Endothelial cell of umbilical vein (primary cell): ENCODE results near the gene LRRN4CL. TPM values are rescaled to one million over a fixed set of nuclear protein-coding genes. Genes with fewer than 3 reads are reported as not detected.
"Not testable (repeated sequence)": the region's sequence is repeated elsewhere in the genome, so short reads cannot be mapped to it uniquely, and the experiment has no call there.

Experiments
- BruUV-seq: library from RNA; stranded (reverse); fragments of 400-500 nt; replicated peaks from 2 replicates; lab custom pipeline; 2021; lab: Mats Ljungman, UMichigan
- CTCF ChIA-PET: fragments of 300-600, 350-600 bp; sonication (Branson Sonifier 250); formaldehyde crosslinking; loops from one replicate; lab custom pipeline; 2021; ENCODE audit warnings: antibody characterized with exemption, inconsistent platforms; lab: Charles Lee
- POLR2A ChIA-PET: fragments of 300-600, 350-600 bp; sonication (Branson Sonifier 250); formaldehyde crosslinking; loops from one replicate; lab custom pipeline; 2021; ENCODE audit warnings: antibody characterized with exemption, inconsistent platforms; lab: Charles Lee
- DNase-seq: peaks from one replicate; pipeline ENCODE4 v3.0.0-alpha.2; 2011; ENCODE audit warnings: low read depth, low spot score
- FAIRE-seq: peaks from 2 replicates; lab custom pipeline; 2011; peaks lifted over from hg19 to GRCh38; lab: Jason Lieb, UNC
- H2AFZ ChIP-seq: 2 replicates; pipeline ENCODE4 v1.6.0; 2012; ENCODE audit warnings: low read depth, low read length, control low read depth, inconsistent platforms
- H3K27ac ChIP-seq: 2 replicates; pipeline ENCODE4 v1.5.1; 2011; ENCODE audit warnings: low read depth, mild to moderate bottlenecking, control low read depth, low read length, moderate library complexity; ENCODE audit not compliant: insufficient read depth
- H3K27me3 ChIP-seq, 2 experiments: 2 replicates each; pipeline versions ENCODE4 v1.6.0 to v1.6.1; 2011; ENCODE audit warnings: low read length in 2 of 2, mixed read lengths in 1 of 2; ENCODE audit not compliant: control insufficient read depth in 2 of 2, insufficient read depth in 2 of 2
- H3K36me3 ChIP-seq, 2 experiments: 2 replicates in 1 of 2; 3 replicates in 1 of 2; pipeline ENCODE4 v1.5.1; 2011; ENCODE audit warnings: low read length in 2 of 2, mild to moderate bottlenecking in 1 of 2, moderate library complexity in 1 of 2; ENCODE audit not compliant: control insufficient read depth in 2 of 2, insufficient read depth in 2 of 2; ENCODE audit errors: extremely low read depth in 1 of 2
- H3K4me1 ChIP-seq: 3 replicates; pipeline ENCODE4 v1.5.1; 2011; ENCODE audit warnings: mild to moderate bottlenecking, low read length; ENCODE audit not compliant: control insufficient read depth, insufficient read depth; ENCODE audit errors: extremely low read depth
- H3K4me2 ChIP-seq: 2 replicates; pipeline ENCODE4 v1.6.1; 2011; ENCODE audit warnings: low read length, control low read depth, mixed read lengths; ENCODE audit not compliant: insufficient read depth
- H3K4me3 ChIP-seq, 3 experiments: fragments of 200-600 bp in 1 of 3; sonication (generic), shearing (Covaris generic) in 1 of 3; replicated peaks in 1 of 3; 2 replicates each; pipeline ENCODE4 v1.5.1; 2011 to 2016; ENCODE audit warnings: control low read depth in 3 of 3, low read length in 3 of 3, mild to moderate bottlenecking in 2 of 3, inconsistent platforms in 1 of 3, low read depth in 1 of 3, moderate library complexity in 1 of 3; ENCODE audit not compliant: insufficient read depth in 1 of 3
- H3K79me2 ChIP-seq: 2 replicates; pipeline ENCODE4 v1.6.0; 2012; ENCODE audit warnings: low read length, inconsistent platforms; ENCODE audit not compliant: control insufficient read depth, insufficient read depth
- H3K9ac ChIP-seq: replicated peaks from 2 replicates; pipeline ENCODE3; 2011; ENCODE audit warnings: low read length, control low read depth; ENCODE audit not compliant: insufficient read depth; ENCODE audit errors: extremely low read depth
- H3K9me1 ChIP-seq: replicated peaks from 3 replicates; pipeline ENCODE4 v1.6.0; 2011; ENCODE audit warnings: mild to moderate bottlenecking, low read length; ENCODE audit not compliant: control insufficient read depth, insufficient read depth; ENCODE audit errors: extremely low read depth
- H3K9me3 ChIP-seq: replicated peaks from 2 replicates; pipeline ENCODE4 v1.5.1; 2012; ENCODE audit warnings: low read length, inconsistent platforms; ENCODE audit not compliant: control insufficient read depth, insufficient read depth
- H4K20me1 ChIP-seq: replicated peaks from 2 replicates; pipeline ENCODE3; 2011; ENCODE audit warnings: mild to moderate bottlenecking, low read length; ENCODE audit not compliant: control insufficient read depth, insufficient read depth; ENCODE audit errors: extremely low read depth
- EZH2 ChIP-seq: IDR thresholded peaks from 2 replicates; pipeline ENCODE4 v1.6.1; 2012; ENCODE audit warnings: borderline replicate concordance, low read depth, mild to moderate bottlenecking, moderate library complexity, low read length, inconsistent platforms; ENCODE audit not compliant: severe bottlenecking
- FOS ChIP-seq: IDR thresholded peaks from 2 replicates; pipeline ENCODE4 v1.6.1; 2011; ENCODE audit warnings: mild to moderate bottlenecking, low read length, moderate library complexity, borderline replicate concordance; ENCODE audit not compliant: insufficient read depth
- GATA2 ChIP-seq: IDR thresholded peaks from 2 replicates; pipeline ENCODE4 v1.7.0; 2011; ENCODE audit warnings: low read depth, mild to moderate bottlenecking, moderate library complexity, mixed read lengths, low read length; ENCODE audit not compliant: insufficient read length, insufficient read depth
- JUN ChIP-seq: IDR thresholded peaks from 2 replicates; pipeline ENCODE4 v1.6.1; 2011; ENCODE audit warnings: borderline replicate concordance, low read depth; ENCODE audit not compliant: insufficient read length, insufficient read depth
- MYC ChIP-seq: IDR thresholded peaks from one replicate; pipeline ENCODE4 v1.6.1; 2011; ENCODE audit warnings: mild to moderate bottlenecking, low read depth, low read length
- POLR2A ChIP-seq: IDR thresholded peaks from 2 replicates; pipeline ENCODE4 v1.6.1; 2012; ENCODE audit warnings: low read depth, mild to moderate bottlenecking, control low read depth, low read length
- POLR2AphosphoS5 ChIP-seq: IDR thresholded peaks from 2 replicates; pipeline ENCODE4 v1.6.1; 2012; ENCODE audit warnings: low read depth, mild to moderate bottlenecking, control low read depth, low read length, moderate library complexity; ENCODE audit not compliant: insufficient read depth
- dilution Hi-C: fragments of 300-500 bp; cut with MboI; formaldehyde crosslinking; loops from one replicate; pipeline ENCODE4 v1.15.0; 2019; ENCODE audit warnings: low sequenced_read_pairs; ENCODE audit not compliant: extremely low pct_ligation_motif_present
- intact Hi-C: fragments of 100-400 bp; cut with micrococcal nuclease; formaldehyde crosslinking; loops from one replicate; pipeline ENCODE4 v1.10.0; 2022
- polyA plus RNA-seq, 4 experiments: library from polyadenylated mRNA; depleted of rRNA in 3 of 4; stranded (reverse) in 3 of 4; unstranded in 1 of 4; fragments of >200 nt; gene quantifications; 2 replicates each; pipeline versions ENCODE4 v1.2.1 to v1.2.3, GENCODE V29; 2011 to 2012; ENCODE audit warnings: missing spikeins in 1 of 4
- total RNA-seq: library from RNA; stranded (reverse); gene quantifications from 2 replicates; pipeline ENCODE4 v1.2.3, GENCODE V29; 2021
- TF ChIP-seq, protein P1 (sequence below), 2 donors: IDR thresholded peaks; 1 replicate in 1 of 2; 2 replicates in 1 of 2; pipeline ENCODE4 v1.5.1; 2011; ENCODE audit warnings: low read length in 2 of 2, mild to moderate bottlenecking in 2 of 2, moderate library complexity in 2 of 2, control low read depth in 1 of 2, inconsistent platforms in 1 of 2, low read depth in 1 of 2; ENCODE audit not compliant: insufficient read depth in 1 of 2; ENCODE audit errors: extremely low read depth in 1 of 2
- TF ChIP-seq, protein P2 (sequence below): IDR thresholded peaks from 2 replicates; pipeline ENCODE4 v1.6.1; 2011; ENCODE audit not compliant: insufficient read depth, insufficient read length

The LRRN4CL gene
- total and polyA plus RNA-seq, 2 donors (not counting 3 experiments of a cell fraction or from before 2014, with no cell fraction given), result 0.20 TPM; not detected in 1

GRCh38 chr11:62676698-62677097 is 12.6 kb downstream of the LRRN4CL start:
- Histone ChIP-seq H3K79me2 (peaks cover 24% of the 10 kb centered on the region), H3K9me3 (no peaks in the 10 kb centered on the region), H2AFZ (no peak overlapping the region), H4K20me1 (no peaks in the 10 kb centered on the region), H3K27ac (no peak overlapping the region), H3K27me3 (no peaks in the 10 kb centered on the region), H3K9ac (no peak overlapping the region), H3K36me3 (peaks cover 0 to 17% of the 10 kb centered on the region in 2 experiments), H3K4me1 (peaks cover 11% of the 10 kb centered on the region), H3K4me3 (no peak overlapping the region), H3K4me2 (no peak overlapping the region), H3K9me1 (no peaks in the 10 kb centered on the region)
- dilution Hi-C loops (no loop called here), intact Hi-C loops (no loop called here)
- FAIRE-seq (no peak), DNase-seq (no peak)
- ChIA-PET CTCF (interaction anchor here (1.3 kb wide), 1 partner anchor 9 kb away, joined by 3 read pairs; no protein-coding TSS in a partner anchor), POLR2A (interaction anchor here (1.3 kb wide), 1 partner anchor 12 kb away, joined by 9 read pairs; the partner anchor contains the start of genes C11orf98 and CSKMT)
- TF ChIP-seq, protein P1, sequence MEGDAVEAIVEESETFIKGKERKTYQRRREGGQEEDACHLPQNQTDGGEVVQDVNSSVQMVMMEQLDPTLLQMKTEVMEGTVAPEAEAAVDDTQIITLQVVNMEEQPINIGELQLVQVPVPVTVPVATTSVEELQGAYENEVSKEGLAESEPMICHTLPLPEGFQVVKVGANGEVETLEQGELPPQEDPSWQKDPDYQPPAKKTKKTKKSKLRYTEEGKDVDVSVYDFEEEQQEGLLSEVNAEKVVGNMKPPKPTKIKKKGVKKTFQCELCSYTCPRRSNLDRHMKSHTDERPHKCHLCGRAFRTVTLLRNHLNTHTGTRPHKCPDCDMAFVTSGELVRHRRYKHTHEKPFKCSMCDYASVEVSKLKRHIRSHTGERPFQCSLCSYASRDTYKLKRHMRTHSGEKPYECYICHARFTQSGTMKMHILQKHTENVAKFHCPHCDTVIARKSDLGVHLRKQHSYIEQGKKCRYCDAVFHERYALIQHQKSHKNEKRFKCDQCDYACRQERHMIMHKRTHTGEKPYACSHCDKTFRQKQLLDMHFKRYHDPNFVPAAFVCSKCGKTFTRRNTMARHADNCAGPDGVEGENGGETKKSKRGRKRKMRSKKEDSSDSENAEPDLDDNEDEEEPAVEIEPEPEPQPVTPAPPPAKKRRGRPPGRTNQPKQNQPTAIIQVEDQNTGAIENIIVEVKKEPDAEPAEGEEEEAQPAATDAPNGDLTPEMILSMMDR (IDR thresholded peaks at IDR 0.05; ENCODE audit: extremely low read depth in 1 of 2, insufficient read depth in 1 of 2, low read depth in 1 of 2, low read length in 2 of 2), result no peak
- TF ChIP-seq JUN, result no peak
- TF ChIP-seq FOS, result no peak
- TF ChIP-seq, protein P2, sequence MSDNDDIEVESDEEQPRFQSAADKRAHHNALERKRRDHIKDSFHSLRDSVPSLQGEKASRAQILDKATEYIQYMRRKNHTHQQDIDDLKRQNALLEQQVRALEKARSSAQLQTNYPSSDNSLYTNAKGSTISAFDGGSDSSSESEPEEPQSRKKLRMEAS, result no peak
- TF ChIP-seq POLR2AphosphoS5, result no peak
- no peak for TF ChIP-seq GATA2
- TF ChIP-seq MYC, result no peak
- TF ChIP-seq POLR2A, result no peak
- no peak for TF ChIP-seq EZH2
- no TSS peak for BruUV-seq

DNA sequence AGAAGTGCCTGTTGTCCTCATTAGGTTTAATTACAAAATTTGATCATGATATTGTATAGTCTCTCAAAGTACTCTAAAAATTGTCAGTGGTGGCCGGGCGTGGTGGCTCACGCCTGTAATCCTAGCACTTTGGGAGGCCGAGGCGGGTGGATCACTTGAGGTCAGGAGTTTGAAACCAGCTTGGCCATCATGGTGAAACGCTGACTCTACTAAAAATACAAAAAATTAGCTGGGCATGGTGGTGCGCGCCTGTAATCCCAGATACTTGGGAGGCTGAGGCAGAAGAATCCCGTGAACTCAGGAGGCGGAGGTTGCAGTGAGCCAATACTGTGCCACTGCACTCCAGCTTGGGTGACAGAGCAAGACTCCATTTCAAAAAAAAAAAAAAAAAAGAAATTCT is 13.9 kb downstream of the LRRN4CL start:
- peaks cover 15% of the 10 kb centered on the region for H3K4me1 ChIP-seq
- peaks cover 0 to 17% of the 10 kb centered on the region in 2 experiments for H3K36me3 ChIP-seq
- H4K20me1 ChIP-seq, FAIRE-seq, BruUV-seq, DNase-seq, H3K4me2 ChIP-seq, intact Hi-C loops, H3K9me3 ChIP-seq, H3K4me3 ChIP-seq, H3K27me3 ChIP-seq, H3K9ac ChIP-seq, H3K27ac ChIP-seq, dilution Hi-C loops, H2AFZ ChIP-seq, H3K9me1 ChIP-seq: not testable (repeated sequence)
- H3K79me2 ChIP-seq, result peaks cover 29% of the 10 kb centered on the region
- POLR2A ChIA-PET, result interaction anchor here (3.4 kb wide), 1 partner anchor 10 kb away, joined by 25 read pairs; the partner anchor contains the start of genes C11orf98 and CSKMT
- CTCF ChIA-PET, result interaction anchor here (1.3 kb wide), 1 partner anchor 19 kb away, joined by 4 read pairs; no protein-coding TSS in a partner anchor
